Memory B cell (primary cell): Measurements from ENCODE around the gene LSAMP.

ENCODE experiments used
- ATAC-seq: fragments of 150-1000 bp; cut with Tn5 transposase; 2 replicates; pipeline ENCODE4 v1.10.0; 2021; ENCODE audit warnings: low read depth, mild to moderate bottlenecking, moderate library complexity
- DNase-seq, 2 donors: peaks; one replicate each; pipeline ENCODE4 v3.0.0; 2022; ENCODE audit warnings: low spot score in 2 of 2
- H3K27ac Mint-ChIP-seq: one replicate; pipeline ENCODE4 v1.8.0; 2022; ENCODE audit warnings: mild to moderate bottlenecking, moderate library complexity, mixed read lengths
- H3K27me3 Mint-ChIP-seq: one replicate; pipeline ENCODE4 v1.8.0; 2022; ENCODE audit warnings: mixed read lengths
- H3K36me3 Mint-ChIP-seq: one replicate; pipeline ENCODE4 v1.8.0; 2022; ENCODE audit warnings: mild to moderate bottlenecking, mixed read lengths
- H3K4me1 Mint-ChIP-seq: one replicate; pipeline ENCODE4 v1.8.0; 2022; ENCODE audit warnings: mixed read lengths
- H3K4me3 Mint-ChIP-seq: one replicate; pipeline ENCODE4 v1.8.0; 2022; ENCODE audit warnings: mild to moderate bottlenecking, moderate library complexity, mixed read lengths
- H3K9me3 Mint-ChIP-seq: one replicate; pipeline ENCODE4 v1.8.0; 2022; ENCODE audit warnings: mixed read lengths

LSAMP gene

GRCh38 chr3:116445311-116445841, at the start of gene LSAMP:
Gene LSAMP (minus strand): TSS chr3:116445487.
- no peaks in the 10 kb centered on the region for H3K4me1 Mint-ChIP-seq
- ATAC-seq (no peak), DNase-seq (no peak)
- H3K9me3 Mint-ChIP-seq: no peaks in the 10 kb centered on the region
- peaks cover 7% of the 10 kb centered on the region for H3K27me3 Mint-ChIP-seq
- H3K36me3 Mint-ChIP-seq: peaks cover 1% of the 10 kb centered on the region
- no peak within 1 kb of the TSS for H3K4me3 Mint-ChIP-seq
- no peak within 1 kb of the TSS for H3K27ac Mint-ChIP-seq

- peaks cover 7% of the 10 kb centered on the region for H3K9me3 Mint-ChIP-seq
- H3K36me3 Mint-ChIP-seq: no peaks in the 10 kb centered on the region
- no peaks in the 10 kb centered on the region for H3K4me1 Mint-ChIP-seq
- no peak overlapping the region for H3K4me3 Mint-ChIP-seq
- H3K27me3 Mint-ChIP-seq: no peaks in the 10 kb centered on the region
- no peak overlapping the region for H3K27ac Mint-ChIP-seq
- DNase-seq (no peak), ATAC-seq (no peak)
Measured at GRCh38 chr3:116492379-116492778, 47.1 kb upstream of the LSAMP start.

GRCh38 chr3:116483135-116483534, 37.8 kb upstream of the LSAMP start:
- Mint-ChIP-seq H3K27ac (no peak overlapping the region), H3K9me3 (peaks cover 4% of the 10 kb centered on the region), H3K4me1 (no peaks in the 10 kb centered on the region), H3K36me3 (no peaks in the 10 kb centered on the region), H3K27me3 (no peaks in the 10 kb centered on the region), H3K4me3 (no peak overlapping the region)
- DNase-seq: no peak
- no peak for ATAC-seq

DNA sequence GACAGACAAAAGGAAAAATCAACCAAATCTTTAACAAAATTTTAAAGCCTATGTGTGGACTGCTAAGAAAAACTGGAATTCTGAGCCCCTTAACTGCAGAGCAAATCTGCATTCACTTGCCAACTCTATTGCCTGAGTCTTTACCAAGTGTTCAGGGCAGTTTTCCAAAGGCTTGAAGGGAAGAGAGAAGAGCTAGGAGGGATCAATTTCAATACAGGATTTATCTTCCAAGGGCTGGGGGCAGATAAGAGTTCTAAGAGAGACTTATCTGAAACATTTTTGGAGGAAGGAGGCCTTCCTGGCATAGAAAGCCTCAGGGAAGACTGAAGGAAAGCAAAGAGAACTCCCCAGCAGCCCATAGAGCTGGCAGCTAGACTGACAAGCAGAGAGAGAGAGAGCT, 31.4 kb upstream of the LSAMP start:
- no peak overlapping the region for H3K4me3 Mint-ChIP-seq
- H3K9me3 Mint-ChIP-seq: peaks cover 7% of the 10 kb centered on the region
- no peaks in the 10 kb centered on the region for H3K36me3 Mint-ChIP-seq
- ATAC-seq (no peak), DNase-seq (no peak)
- H3K27me3 Mint-ChIP-seq: no peaks in the 10 kb centered on the region
- no peak overlapping the region for H3K27ac Mint-ChIP-seq
- H3K4me1 Mint-ChIP-seq: no peaks in the 10 kb centered on the region

DNA sequence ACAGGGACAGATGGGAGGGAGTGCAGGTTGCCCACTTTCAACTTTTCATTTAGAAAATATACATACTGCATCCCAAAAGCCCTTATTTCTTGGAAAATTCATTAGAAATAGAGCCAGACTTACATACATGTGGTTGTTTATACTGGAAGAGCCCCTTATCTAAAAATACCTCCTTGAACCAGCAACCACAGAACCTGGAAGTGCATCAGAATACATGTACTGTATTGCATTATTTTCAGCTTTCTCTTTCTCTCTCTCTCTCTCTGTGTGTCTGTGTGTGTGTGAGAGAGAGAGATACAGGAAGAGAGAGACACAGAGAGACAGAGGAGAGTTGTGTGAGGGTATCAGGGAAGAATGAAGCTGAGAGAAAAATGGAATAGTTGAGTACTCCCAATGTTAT, 29.5 kb upstream of the LSAMP start:
- Mint-ChIP-seq H3K9me3 (peaks cover 6% of the 10 kb centered on the region), H3K4me1 (no peaks in the 10 kb centered on the region), H3K36me3 (no peaks in the 10 kb centered on the region), H3K4me3 (no peak overlapping the region), H3K27me3 (no peaks in the 10 kb centered on the region), H3K27ac (no peak overlapping the region)
- no peak for DNase-seq
- no peak for ATAC-seq

DNA sequence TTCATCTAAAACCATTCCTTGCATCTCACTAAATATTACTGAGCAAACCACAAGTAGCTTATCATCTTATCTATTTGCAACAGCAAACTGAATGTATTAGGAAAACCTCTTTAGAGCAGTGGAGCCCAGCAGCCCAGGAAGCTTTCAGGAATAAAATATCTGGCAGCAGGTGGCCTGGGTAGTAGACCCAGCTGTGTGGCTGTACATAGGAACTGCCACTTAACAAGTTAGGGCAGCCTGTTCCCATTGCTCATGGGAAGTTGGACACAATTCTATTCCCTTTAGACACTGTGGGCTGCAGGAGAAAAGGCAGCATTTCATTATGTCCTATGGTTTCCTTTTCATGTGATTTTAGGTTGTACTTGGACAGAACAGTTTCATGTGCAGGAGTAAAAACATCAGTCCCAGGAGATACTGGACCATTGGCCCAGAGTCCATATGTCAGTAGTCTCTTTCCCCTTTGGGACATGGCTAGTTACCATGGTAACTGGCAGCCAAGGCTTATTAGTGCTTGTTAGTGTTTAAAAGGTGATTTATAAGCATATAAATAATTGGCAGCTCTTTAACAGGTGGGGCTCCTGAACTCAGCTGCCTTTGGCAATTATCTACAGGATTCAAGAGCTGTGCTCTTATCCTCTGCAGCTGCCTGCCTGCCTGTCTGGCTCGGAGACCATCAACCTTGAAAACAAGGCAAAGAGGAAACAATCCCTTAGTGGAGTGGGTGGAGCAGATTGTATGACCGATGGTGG, 28.9 kb upstream of the LSAMP start:
- Mint-ChIP-seq H3K9me3 (peaks cover 6% of the 10 kb centered on the region), H3K4me3 (no peak overlapping the region), H3K27me3 (no peaks in the 10 kb centered on the region), H3K36me3 (no peaks in the 10 kb centered on the region), H3K4me1 (no peaks in the 10 kb centered on the region), H3K27ac (no peak overlapping the region)
- DNase-seq: no peak
- no peak for ATAC-seq

DNA sequence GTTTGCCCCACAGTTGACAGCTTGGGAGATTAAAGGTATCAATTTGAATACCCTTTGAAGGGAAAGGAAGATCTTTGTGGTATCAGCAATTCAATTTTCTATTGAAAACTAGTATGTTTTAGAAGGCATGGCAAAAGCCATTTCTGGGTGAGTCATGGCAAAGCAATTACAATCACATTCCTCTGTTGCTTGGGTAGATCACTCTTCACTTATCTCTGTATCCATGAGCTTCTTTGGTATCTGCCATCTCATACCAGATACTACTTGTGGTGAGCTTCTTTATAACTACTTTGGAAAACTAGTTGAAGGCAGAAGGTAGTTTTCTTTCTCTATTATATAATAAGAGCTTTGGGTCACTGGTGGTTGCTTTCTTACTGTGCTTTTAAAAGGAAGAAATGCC, 28.3 kb upstream of the LSAMP start:
- Mint-ChIP-seq H3K27me3 (peaks cover 2% of the 10 kb centered on the region), H3K36me3 (no peaks in the 10 kb centered on the region), H3K27ac (no peak overlapping the region), H3K4me3 (no peak overlapping the region), H3K9me3 (peaks cover 6% of the 10 kb centered on the region), H3K4me1 (no peaks in the 10 kb centered on the region)
- DNase-seq (no peak), ATAC-seq (no peak)

DNA sequence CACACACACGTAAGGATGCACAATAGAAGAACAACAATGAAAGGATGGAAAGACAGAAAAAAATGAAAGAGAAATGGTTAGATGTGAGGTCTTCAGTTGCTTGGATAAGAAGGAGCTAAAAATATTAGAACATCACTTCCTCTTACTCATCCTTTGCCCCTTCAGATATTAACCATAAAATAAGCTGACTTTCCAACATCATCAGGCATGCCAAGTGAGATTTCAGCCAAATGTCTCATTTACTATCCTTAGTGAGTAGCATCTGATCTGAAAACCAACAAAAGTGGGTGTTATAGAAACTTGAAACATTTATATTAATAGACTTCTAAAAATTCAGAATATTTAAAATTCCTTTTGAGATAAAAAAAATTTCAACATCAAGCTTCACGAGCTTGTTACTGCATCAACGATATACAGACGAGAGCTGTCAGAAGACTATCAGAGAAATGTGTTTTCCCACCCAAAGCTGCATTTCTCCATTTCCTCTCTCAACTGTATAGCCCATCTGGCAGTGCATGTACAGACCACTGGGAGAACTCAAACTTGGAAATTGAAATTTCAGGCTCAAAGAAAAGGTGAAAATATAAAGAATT, 25.4 kb upstream of the LSAMP start:
- H3K4me3 Mint-ChIP-seq: no peak overlapping the region
- H3K27me3 Mint-ChIP-seq: peaks cover 2% of the 10 kb centered on the region
- no peaks in the 10 kb centered on the region for H3K36me3 Mint-ChIP-seq
- DNase-seq: no peak
- no peaks in the 10 kb centered on the region for H3K4me1 Mint-ChIP-seq
- H3K9me3 Mint-ChIP-seq: peaks cover 2% of the 10 kb centered on the region
- H3K27ac Mint-ChIP-seq: no peak overlapping the region
- no peak for ATAC-seq

DNA sequence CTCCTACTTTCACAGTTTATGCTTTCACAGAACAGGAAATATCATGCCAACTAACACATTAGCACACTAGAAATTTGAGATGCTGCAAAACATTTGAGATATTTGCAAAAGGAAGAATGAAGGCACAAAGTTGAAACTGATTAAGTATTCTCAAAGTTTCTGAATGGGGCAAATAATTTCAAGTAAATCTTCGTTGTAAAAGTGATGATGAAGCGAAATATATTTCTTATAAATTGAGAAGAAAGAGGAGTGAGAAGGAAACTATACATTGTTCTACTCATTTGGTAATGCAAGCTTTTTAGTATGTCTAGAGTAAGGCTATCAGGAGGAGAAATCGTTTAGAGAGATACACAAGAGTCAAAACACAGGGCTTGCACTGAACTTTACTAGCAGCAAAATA, 24.3 kb upstream of the LSAMP start:
- peaks cover 2% of the 10 kb centered on the region for H3K9me3 Mint-ChIP-seq
- no peaks in the 10 kb centered on the region for H3K36me3 Mint-ChIP-seq
- no peaks in the 10 kb centered on the region for H3K4me1 Mint-ChIP-seq
- DNase-seq (no peak), ATAC-seq (no peak)
- H3K27me3 Mint-ChIP-seq: peaks cover 2% of the 10 kb centered on the region
- H3K4me3 Mint-ChIP-seq: no peak overlapping the region
- H3K27ac Mint-ChIP-seq: no peak overlapping the region

DNA sequence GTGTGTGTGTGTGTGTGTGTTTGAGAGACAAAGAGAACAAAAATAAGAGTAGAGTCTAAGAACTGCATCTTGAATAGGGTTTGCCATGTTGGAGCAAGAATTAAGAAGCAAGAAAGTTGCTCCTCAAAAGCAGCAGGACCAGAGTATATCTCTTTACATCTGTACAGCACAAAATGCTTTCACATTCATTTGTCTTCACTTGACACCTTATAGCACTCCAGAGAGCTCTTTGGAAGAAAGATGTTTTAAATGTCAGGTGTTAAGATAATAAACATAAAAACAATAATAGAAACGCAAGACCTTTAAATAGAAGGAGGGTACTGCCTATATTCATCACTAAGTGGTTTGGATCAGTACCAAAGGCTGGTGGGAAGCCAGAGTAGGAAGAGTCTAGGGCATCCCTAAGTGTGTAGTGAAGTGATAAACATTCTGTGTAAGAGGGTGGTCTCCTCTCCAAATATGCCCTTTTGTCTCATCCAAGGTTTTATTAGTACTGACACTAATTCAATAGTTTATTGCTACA, 19.1 kb upstream of the LSAMP start:
- Mint-ChIP-seq H3K4me1 (no peaks in the 10 kb centered on the region), H3K27ac (no peak overlapping the region), H3K9me3 (peaks cover 6% of the 10 kb centered on the region), H3K27me3 (peaks cover 2% of the 10 kb centered on the region), H3K36me3 (no peaks in the 10 kb centered on the region), H3K4me3 (no peak overlapping the region)
- ATAC-seq: no peak
- DNase-seq: no peak

DNA sequence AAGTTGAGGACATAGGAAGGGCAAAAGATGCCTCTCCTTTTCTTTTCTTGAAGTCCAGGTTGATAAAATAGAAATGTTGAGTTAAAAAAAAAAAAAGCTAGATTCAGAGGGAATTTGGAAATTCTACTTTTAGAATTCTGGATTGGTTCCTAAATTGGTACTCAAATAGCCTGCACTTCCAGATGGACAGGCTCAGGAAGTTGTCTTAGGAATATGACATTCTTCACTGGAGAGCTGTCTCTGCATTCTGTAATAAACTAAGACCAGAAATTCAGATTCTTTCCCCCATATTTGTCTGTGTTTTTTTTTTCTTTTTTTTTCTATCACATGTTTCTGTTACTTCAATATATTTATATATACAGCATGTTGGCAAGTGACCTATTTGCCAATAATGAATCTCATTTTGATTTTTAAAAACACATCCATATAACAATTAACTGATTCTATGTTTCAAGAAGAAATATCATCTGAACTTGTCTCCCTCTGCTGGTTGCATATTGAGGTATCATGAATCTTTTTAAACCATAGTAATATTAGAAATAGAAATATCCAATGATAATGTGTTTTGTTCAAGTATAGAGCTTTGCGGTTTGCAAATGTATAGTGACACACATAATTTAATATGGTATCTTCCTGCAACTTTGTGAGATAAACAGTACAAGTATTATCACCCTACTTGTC, 8.5 kb upstream of the LSAMP start:
- Mint-ChIP-seq H3K27me3 (no peaks in the 10 kb centered on the region), H3K36me3 (no peaks in the 10 kb centered on the region), H3K4me1 (no peaks in the 10 kb centered on the region), H3K27ac (no peak overlapping the region), H3K9me3 (peaks cover 1% of the 10 kb centered on the region), H3K4me3 (no peak overlapping the region)
- ATAC-seq: no peak
- no peak for DNase-seq

- no peak for ATAC-seq
- no peak for DNase-seq
- no peak overlapping the region for H3K4me3 Mint-ChIP-seq
- H3K9me3 Mint-ChIP-seq: no peaks in the 10 kb centered on the region
- H3K4me1 Mint-ChIP-seq: no peaks in the 10 kb centered on the region
- H3K27me3 Mint-ChIP-seq: peaks cover 3% of the 10 kb centered on the region
- H3K36me3 Mint-ChIP-seq: peaks cover 1% of the 10 kb centered on the region
- H3K27ac Mint-ChIP-seq: no peak overlapping the region
Measured at GRCh38 chr3:116449546-116450350, 4.5 kb upstream of the LSAMP start.

- no peak for DNase-seq
- no peaks in the 10 kb centered on the region for H3K4me1 Mint-ChIP-seq
- peaks cover 1% of the 10 kb centered on the region for H3K36me3 Mint-ChIP-seq
- H3K27me3 Mint-ChIP-seq: peaks cover 7% of the 10 kb centered on the region
- no peaks in the 10 kb centered on the region for H3K9me3 Mint-ChIP-seq
- ATAC-seq: no peak
- no peak overlapping the region for H3K27ac Mint-ChIP-seq
- no peak overlapping the region for H3K4me3 Mint-ChIP-seq
Measured at GRCh38 chr3:116445990-116446389, 703 bp upstream of the LSAMP start.
